ENCODE measurements around the gene USF3.

The USF3 gene

DNA sequence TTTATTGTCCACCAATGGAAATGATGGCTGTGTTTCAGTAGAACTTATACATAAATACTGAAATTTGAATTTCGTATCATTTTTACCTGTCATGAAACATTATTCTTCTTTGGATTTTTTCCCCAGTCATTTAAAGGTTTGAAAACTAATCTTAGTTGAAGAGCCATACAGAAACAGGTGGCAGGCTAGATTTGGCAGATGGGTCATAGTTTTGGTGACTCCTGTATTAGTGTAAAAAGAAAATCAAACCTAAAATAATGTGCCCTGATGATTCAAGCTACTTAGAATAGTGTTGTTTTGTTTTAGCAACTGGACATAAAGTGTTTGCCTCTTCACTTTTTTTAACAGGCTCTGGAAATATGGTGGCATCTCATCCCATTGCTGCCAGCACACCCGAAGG, 95.2 kb downstream of the USF3 start:
- no peak for DNase-seq

DNA sequence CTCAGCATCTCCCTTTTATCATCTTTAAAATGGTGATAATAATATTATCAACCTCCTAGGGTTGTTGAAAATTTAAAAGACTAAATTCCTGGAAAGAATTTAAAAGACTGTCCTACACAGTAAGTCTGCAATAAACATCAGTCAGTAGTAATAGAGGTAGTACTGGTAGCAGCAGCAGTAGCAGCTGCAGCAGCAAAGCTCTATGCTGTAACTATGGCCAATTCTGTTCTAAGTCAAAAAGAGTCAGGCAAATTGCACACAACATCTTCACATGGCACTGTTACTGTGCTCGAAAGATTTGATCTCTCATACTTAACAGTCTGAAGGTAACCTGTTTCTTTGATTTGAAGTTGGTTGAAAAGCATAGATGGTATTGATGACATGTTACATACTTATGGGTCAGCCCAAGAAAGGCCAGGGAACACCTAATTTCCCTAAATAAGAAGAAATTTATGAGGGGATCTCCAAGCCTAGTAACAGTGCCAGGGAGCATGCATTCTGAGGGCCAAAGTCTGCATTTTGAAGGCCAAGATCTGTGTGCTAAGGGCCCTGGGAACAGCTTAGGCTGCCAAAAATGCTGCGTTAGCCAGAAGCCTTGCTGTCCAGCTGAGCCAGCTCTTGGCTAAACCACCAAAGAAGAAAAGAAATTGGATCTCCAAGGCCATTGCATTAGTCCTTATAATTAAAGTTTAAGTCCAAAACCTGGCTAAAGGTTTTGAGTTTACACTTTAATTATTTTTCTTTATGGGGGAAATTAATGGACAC, 95.8 kb downstream of the USF3 start:
- no peak for DNase-seq

All from NCI-H2029 (cell line).